Psoas muscle (tissue), 8 donors: ENCODE measurements around the gene LMO7. TPM values are rescaled to one million over a fixed set of nuclear protein-coding genes. Genes with fewer than 3 reads are reported as not detected.
A peak's percentile ranks its signal among the peaks of the same experiment; 100 is the strongest.

Experiments
- ATAC-seq, 4 donors: fragments of 200-7000 bp; cut with Tn5 transposase; one replicate each; pipeline ENCODE4 v1.9.1; 2020; ENCODE audit warnings: moderate library complexity in 3 of 4, mild to moderate bottlenecking in 2 of 4
- DNase-seq, 2 donors: peaks; one replicate each; pipeline ENCODE4 v3.0.0-alpha.2; 2020
- H3K27ac ChIP-seq: fragments of 200-600 bp; one replicate; pipeline ENCODE4 v1.8.0; 2022
- H3K27me3 ChIP-seq, 3 donors: fragments of 200-600 bp in 1 of 3; one replicate each; pipeline versions ENCODE4 v1.6.1 to v1.8.0; 2013 to 2022; ENCODE audit warnings: low read length in 2 of 3, mild to moderate bottlenecking in 2 of 3, moderate library complexity in 1 of 3; ENCODE audit not compliant: insufficient read depth in 3 of 3
- H3K36me3 ChIP-seq, 2 donors: fragments of 200-600 bp in 1 of 2; one replicate each; pipeline versions ENCODE4 v1.6.1 to v1.8.0; 2013 to 2022; ENCODE audit warnings: low read depth in 1 of 2, mild to moderate bottlenecking in 1 of 2, moderate library complexity in 1 of 2; ENCODE audit not compliant: insufficient read depth in 1 of 2
- H3K4me1 ChIP-seq: fragments of 200-600 bp; one replicate; pipeline ENCODE4 v1.8.0; 2022
- H3K4me3 ChIP-seq: fragments of 200-600 bp; one replicate; pipeline ENCODE4 v1.8.0; 2022; ENCODE audit warnings: mild to moderate bottlenecking
- H3K9me3 ChIP-seq: fragments of 200-600 bp; one replicate; pipeline ENCODE4 v1.8.0; 2022
- WGBS, 3 donors: extraction: QIAGEN DNeasy Blood & Tissue Kit; methylation state at CpG; one replicate each; pipeline versions ENCODE4 v1.1.6 to v1.1.7; 2013; 5-methylcytosine and 5-hydroxymethylcytosine counted together
- intact Hi-C, 2 donors: fragments of 100-400 bp; cut with DNase I; formaldehyde crosslinking; loops; one replicate each; pipeline versions ENCODE4 v1.11.0 to v1.14.2; 2022
- polyA plus RNA-seq, 3 donors: library from polyadenylated mRNA; stranded (reverse); fragments of 200-250 nt; gene quantifications; one replicate each; pipeline ENCODE4 v1.2.3, GENCODE V29; 2013
- total RNA-seq, 4 donors: library from RNA; stranded (reverse); fragmentation: NEBNext Ultra II Directional in 2 of 4; extraction: Animal tissue kit (Norgen Biotek cat#: 25700) in 2 of 4; gene quantifications; one replicate each; pipeline versions ENCODE4 v1.2.1 to v1.2.4, GENCODE V29; 2021 to 2023
- TF ChIP-seq, protein P1 (sequence below): fragments of 200-600 bp; IDR thresholded peaks from one replicate; pipeline ENCODE4 v1.8.0; 2022; ENCODE audit warnings: antibody characterized with exemption
- donor health status: healthy with polysubstance abuse.
- donor health status: DM: no; HTN: no; CAD: no; lungs with moderate emphysema.
- donor health status: Bipolar disorder and iron deficiency.
- donor health status: healthy.
- donor health status: DM: yes; HTN: yes; CAD: no.
- donor health status: DM: no; HTN: no; CAD: no.
- donor health status: DM: no; HTN: no; CAD: no.
- donor health status: DM: yes; HTN: yes; CAD: no.

LMO7 gene
- total and polyA plus RNA-seq, 7 donors, result 15.3 to 271 (median 97.9) TPM

DNA sequence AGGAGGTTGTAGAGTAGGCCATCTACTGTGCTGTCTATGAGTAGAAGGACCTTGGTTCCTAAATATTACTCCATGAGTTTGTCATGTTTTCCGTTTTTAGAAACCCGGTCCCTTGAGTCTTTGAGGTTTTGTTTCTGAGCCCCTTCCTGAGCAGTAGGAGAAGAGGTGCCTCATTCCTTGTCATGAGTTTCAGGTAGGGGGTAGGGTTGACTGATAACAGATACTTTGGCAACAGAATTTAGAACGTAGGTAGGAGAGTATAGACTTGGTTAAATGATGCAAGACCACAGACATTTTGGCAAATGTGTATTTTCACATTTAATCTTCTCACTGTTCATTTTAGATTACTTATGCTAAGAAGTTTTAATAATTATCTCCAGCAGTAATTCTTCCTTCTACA lies 24.6 kb downstream of the LMO7 start:
- H3K36me3 ChIP-seq, result peaks cover 0 to 3% of the 10 kb centered on the region in 2 donors
- H3K4me1 ChIP-seq, result peaks cover 9% of the 10 kb centered on the region
- H3K9me3 ChIP-seq, result no peaks in the 10 kb centered on the region
- intact Hi-C loops, result no loop called here
- DNase-seq (no peak), ATAC-seq (no peak)
- H3K27ac ChIP-seq, result no peak overlapping the region
- 82 to 92% (median 87%) methylated on average over 3 of the region's 3 CpGs for WGBS, 3 donors
- TF ChIP-seq, protein P1, sequence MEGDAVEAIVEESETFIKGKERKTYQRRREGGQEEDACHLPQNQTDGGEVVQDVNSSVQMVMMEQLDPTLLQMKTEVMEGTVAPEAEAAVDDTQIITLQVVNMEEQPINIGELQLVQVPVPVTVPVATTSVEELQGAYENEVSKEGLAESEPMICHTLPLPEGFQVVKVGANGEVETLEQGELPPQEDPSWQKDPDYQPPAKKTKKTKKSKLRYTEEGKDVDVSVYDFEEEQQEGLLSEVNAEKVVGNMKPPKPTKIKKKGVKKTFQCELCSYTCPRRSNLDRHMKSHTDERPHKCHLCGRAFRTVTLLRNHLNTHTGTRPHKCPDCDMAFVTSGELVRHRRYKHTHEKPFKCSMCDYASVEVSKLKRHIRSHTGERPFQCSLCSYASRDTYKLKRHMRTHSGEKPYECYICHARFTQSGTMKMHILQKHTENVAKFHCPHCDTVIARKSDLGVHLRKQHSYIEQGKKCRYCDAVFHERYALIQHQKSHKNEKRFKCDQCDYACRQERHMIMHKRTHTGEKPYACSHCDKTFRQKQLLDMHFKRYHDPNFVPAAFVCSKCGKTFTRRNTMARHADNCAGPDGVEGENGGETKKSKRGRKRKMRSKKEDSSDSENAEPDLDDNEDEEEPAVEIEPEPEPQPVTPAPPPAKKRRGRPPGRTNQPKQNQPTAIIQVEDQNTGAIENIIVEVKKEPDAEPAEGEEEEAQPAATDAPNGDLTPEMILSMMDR, result no peak
- H3K4me3 ChIP-seq, result no peak overlapping the region
- H3K27me3 ChIP-seq, result no peaks in the 10 kb centered on the region

DNA sequence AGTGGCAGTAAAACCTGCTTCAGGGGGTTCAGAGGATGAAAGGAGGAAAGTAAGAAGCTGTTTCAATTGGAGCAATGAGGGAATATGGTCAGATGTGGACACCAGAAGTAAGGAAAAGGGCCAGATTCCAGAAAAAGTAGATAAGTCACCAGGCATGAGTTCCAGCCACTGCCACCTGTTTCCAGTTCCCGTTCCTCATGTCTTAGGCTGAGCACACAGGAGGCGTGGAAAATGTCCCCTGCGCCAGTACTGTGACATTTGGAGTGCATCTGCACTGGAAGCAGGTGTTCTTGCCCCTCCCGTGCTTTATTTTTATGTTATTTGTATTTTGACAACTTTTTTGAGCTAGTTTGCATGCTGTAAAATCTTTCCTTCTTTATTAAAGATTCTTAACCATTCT lies 25.3 kb downstream of the LMO7 start:
- Histone ChIP-seq H3K27me3 (no peaks in the 10 kb centered on the region), H3K4me1 (peaks cover 16% of the 10 kb centered on the region), H3K4me3 (no peak overlapping the region), H3K36me3 (peaks cover 0 to 3% of the 10 kb centered on the region in 2 donors), H3K27ac (peak overlapping the region; percentile 33), H3K9me3 (no peaks in the 10 kb centered on the region)
- ATAC-seq, result peak; percentile 68 to 84 (median 72)
- WGBS, 3 donors, result 28 to 39% (median 32%) methylated on average over 4 of the region's 4 CpGs
- intact Hi-C loops, result no loop called here
- TF ChIP-seq, protein P1, result no peak
- no peak for DNase-seq

DNA sequence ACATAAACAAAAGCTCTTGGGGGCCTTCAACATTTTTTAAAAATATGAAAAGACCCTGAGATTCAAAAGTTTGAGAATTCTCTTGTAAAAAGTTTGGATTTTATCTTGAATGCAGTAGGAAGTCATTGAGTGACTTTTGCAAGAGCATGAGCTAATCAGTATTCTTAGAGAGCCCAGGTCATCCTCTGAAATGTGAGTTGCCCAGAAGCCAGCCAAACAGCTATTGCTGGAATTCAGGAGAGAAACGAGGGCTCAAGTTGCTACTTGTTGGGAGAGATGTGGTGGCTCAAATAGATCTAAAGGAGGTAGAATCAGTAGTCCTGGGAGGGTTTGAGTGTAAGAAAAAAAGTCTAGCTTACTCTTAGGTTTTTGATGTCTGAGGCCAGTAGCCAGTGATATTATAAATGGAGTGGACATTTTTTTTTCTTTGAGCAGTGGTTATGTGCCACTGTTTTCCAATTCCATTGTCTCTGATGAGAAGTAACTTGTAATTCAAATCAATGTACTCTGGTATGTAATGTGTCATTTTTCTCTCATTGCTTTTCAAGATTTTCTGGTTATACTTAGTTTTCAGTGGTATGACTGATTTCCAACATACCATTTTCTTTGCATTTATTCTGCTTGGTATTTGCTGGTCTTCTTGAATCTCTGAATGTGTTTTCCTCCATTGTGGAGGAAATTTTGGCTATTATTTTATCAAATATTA lies 30.7 kb downstream of the LMO7 start:
- peaks cover 10% of the 10 kb centered on the region for H3K4me1 ChIP-seq
- DNase-seq (no peak), ATAC-seq (peak; percentile 86 to 96 (median 92))
- H3K36me3 ChIP-seq, result no peaks in the 10 kb centered on the region
- TF ChIP-seq, protein P1, result no peak
- intact Hi-C loops, result no loop called here
- H3K27me3 ChIP-seq, result no peaks in the 10 kb centered on the region
- 0 to 10% (median 10%) methylated on average over 1 of the region's 1 CpG for WGBS, 3 donors
- H3K4me3 ChIP-seq, result no peak overlapping the region
- peak overlapping the region; percentile 74 for H3K27ac ChIP-seq
- no peaks in the 10 kb centered on the region for H3K9me3 ChIP-seq

DNA sequence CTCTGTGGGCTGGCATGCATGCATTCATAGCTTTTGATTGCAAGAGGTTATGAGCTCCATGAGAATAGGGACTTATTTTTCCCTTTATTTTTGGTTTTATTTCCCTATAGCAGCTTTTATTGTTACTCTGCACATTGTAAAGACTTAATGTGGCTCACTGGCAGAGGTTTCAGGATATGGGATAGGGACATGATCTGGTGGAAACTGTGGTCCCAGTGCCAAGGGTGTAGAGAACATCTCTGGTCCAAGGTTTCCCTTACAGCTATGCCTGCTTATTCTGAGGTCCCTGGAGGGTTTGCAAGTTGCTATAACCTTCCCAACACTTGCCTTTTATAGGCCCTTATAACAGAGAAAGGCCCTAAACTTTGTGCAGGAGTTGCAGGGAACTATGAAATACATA lies 33.6 kb downstream of the LMO7 start:
- ATAC-seq, result no peak
- no peaks in the 10 kb centered on the region for H3K9me3 ChIP-seq
- intact Hi-C loops, result no loop called here

More for the DNA sequence above, 33.6 kb downstream of the LMO7 start:
- Histone ChIP-seq H3K36me3 (no peaks in the 10 kb centered on the region), H3K4me3 (no peak overlapping the region), H3K4me1 (peaks cover 10% of the 10 kb centered on the region), H3K27me3 (no peaks in the 10 kb centered on the region), H3K27ac (peak overlapping the region; percentile 17)
- no peak for DNase-seq
- TF ChIP-seq, protein P1, result no peak
